Muscle layer of duodenum (tissue), 2 donors: Measurements from ENCODE around the gene GAS7.

Experiments
- H3K27ac ChIP-seq: one replicate; pipeline ENCODE4 v1.7.0; 2013; ENCODE audit warnings: mild to moderate bottlenecking, low read length
- H3K27me3 ChIP-seq: one replicate; pipeline ENCODE4 v1.7.0; 2013; ENCODE audit warnings: low read depth, mild to moderate bottlenecking, control low read depth, low read length
- H3K36me3 ChIP-seq, 2 donors: one replicate each; pipeline ENCODE4 v1.7.0; 2013; ENCODE audit warnings: low read length in 2 of 2, control low read depth in 1 of 2, mild to moderate bottlenecking in 1 of 2; ENCODE audit not compliant: insufficient read depth in 2 of 2, control insufficient read depth in 1 of 2
- H3K4me1 ChIP-seq, 2 donors: one replicate each; pipeline ENCODE4 v1.7.0; 2013; ENCODE audit warnings: low read length in 2 of 2, mild to moderate bottlenecking in 2 of 2, control low read depth in 1 of 2, moderate library complexity in 1 of 2; ENCODE audit not compliant: insufficient read depth in 2 of 2, control insufficient read depth in 1 of 2
- H3K4me3 ChIP-seq, 2 donors: one replicate each; pipeline ENCODE4 v1.7.0; 2013; ENCODE audit warnings: low read length in 2 of 2, low read depth in 1 of 2, mild to moderate bottlenecking in 1 of 2
- H3K9me3 ChIP-seq, 2 donors: one replicate each; pipeline ENCODE4 v1.7.0; 2013; ENCODE audit warnings: low read length in 2 of 2, control low read depth in 1 of 2, mild to moderate bottlenecking in 1 of 2; ENCODE audit not compliant: control insufficient read depth in 1 of 2
- donor health status: healthy.

The GAS7 gene

DNA sequence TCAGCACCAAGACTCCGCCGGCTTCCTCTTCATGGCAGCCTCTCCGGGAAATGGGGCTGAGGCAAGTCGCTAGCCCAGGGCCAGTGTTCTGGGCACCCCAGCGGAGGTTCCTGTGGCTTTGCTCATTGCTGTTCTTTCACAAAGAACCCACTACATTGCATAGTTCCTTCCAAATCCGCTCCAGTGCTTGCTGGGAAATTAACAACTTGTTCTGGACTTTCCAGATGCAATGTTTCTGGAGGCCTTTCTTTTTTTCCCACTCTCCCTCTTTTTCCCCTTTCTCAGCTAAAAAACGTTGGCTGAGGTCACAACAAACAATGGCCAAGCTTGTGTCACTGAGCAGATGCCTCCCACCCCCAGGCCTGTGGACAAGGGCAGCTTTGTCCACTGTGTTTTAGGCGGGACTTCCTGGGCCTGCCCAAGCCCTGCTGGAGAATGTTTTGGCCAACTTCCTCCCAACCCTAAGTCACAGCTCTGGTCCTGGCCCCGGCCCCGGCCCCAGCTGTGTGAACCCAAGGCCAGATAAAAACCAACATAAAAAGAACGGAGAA, 161.8 kb downstream of the GAS7 start:
- no peaks in the 10 kb centered on the region for H3K9me3 ChIP-seq
- peaks cover 3 to 14% of the 10 kb centered on the region in 2 donors for H3K4me1 ChIP-seq
- H3K27ac ChIP-seq = peak overlapping the region; percentile 85
- H3K36me3 ChIP-seq = no peaks in the 10 kb centered on the region
- H3K4me3 ChIP-seq = peak overlapping the region; percentile 56 to 66
- H3K27me3 ChIP-seq = no peaks in the 10 kb centered on the region

DNA sequence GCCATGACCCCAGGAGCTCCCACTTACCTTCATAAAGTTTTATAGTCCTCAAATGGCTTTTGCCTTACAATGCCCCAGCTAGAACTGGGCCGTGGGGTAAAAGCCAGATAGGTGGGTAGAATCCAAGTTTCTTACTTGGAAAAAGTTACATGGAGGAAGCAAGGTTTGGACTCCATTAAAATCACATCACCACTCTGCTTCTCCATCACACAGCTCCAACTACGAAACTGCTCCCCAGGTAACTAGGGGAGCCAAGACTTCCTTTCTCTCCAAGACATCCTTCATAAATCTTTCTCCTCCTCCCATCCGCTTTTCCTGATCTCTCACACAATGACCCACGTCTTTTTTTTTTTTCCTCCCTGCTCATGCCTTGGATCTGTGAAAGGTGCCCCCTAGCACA, 162.5 kb downstream of the GAS7 start:
- Histone ChIP-seq H3K4me3 (peak overlapping the region; percentile 56 to 66), H3K9me3 (no peaks in the 10 kb centered on the region), H3K4me1 (peaks cover 3 to 14% of the 10 kb centered on the region in 2 donors), H3K27ac (peak overlapping the region; percentile 85), H3K27me3 (no peaks in the 10 kb centered on the region), H3K36me3 (no peaks in the 10 kb centered on the region)

- no peaks in the 10 kb centered on the region for H3K9me3 ChIP-seq
- H3K36me3 ChIP-seq = peaks cover 0 to 4% of the 10 kb centered on the region in 2 donors
- H3K4me1 ChIP-seq = peaks cover 3 to 14% of the 10 kb centered on the region in 2 donors
- no peaks in the 10 kb centered on the region for H3K27me3 ChIP-seq
- peak overlapping the region; percentile 56 to 66 for H3K4me3 ChIP-seq
- H3K27ac ChIP-seq = peak overlapping the region; percentile 49
Observed at GRCh38 chr17:10034719-10035475, 163.5 kb downstream of the GAS7 start.

- Histone ChIP-seq H3K27me3 (no peaks in the 10 kb centered on the region), H3K4me3 (peak overlapping the region; percentile 10 to 44), H3K27ac (peak overlapping the region; percentile 23), H3K36me3 (peaks cover 0 to 5% of the 10 kb centered on the region in 2 donors), H3K9me3 (no peaks in the 10 kb centered on the region), H3K4me1 (peaks cover 3 to 14% of the 10 kb centered on the region in 2 donors)
Observed at GRCh38 chr17:10033959-10034358, 164.4 kb downstream of the GAS7 start.

- Histone ChIP-seq H3K9me3 (no peaks in the 10 kb centered on the region), H3K4me1 (peaks cover 3 to 18% of the 10 kb centered on the region in 2 donors), H3K4me3 (peak overlapping the region; percentile 10 to 44), H3K36me3 (peaks cover 0 to 5% of the 10 kb centered on the region in 2 donors), H3K27me3 (no peaks in the 10 kb centered on the region), H3K27ac (peak overlapping the region; percentile 23)
Observed at GRCh38 chr17:10033449-10033848, 165.0 kb downstream of the GAS7 start.

- no peaks in the 10 kb centered on the region for H3K27me3 ChIP-seq
- H3K27ac ChIP-seq = peak overlapping the region; percentile 23
- H3K4me1 ChIP-seq = peaks cover 3 to 23% of the 10 kb centered on the region in 2 donors
Observed at GRCh38 chr17:10032118-10032852, 166.1 kb downstream of the GAS7 start.

GRCh38 chr17:10031606-10032005, 166.8 kb downstream of the GAS7 start:
- Histone ChIP-seq H3K4me3 (peak overlapping the region in 1 of 2 donors; percentile 9), H3K27me3 (no peaks in the 10 kb centered on the region), H3K9me3 (no peaks in the 10 kb centered on the region), H3K4me1 (peaks cover 5 to 29% of the 10 kb centered on the region in 2 donors), H3K36me3 (peaks cover 0 to 5% of the 10 kb centered on the region in 2 donors), H3K27ac (peak overlapping the region; percentile 14)

More at GRCh38 chr17:10032118-10032852, 166.1 kb downstream of the GAS7 start:
- H3K4me3 ChIP-seq = peak overlapping the region in 1 of 2 donors; percentile 9
- peaks cover 0 to 5% of the 10 kb centered on the region in 2 donors for H3K36me3 ChIP-seq
- H3K9me3 ChIP-seq = no peaks in the 10 kb centered on the region

DNA sequence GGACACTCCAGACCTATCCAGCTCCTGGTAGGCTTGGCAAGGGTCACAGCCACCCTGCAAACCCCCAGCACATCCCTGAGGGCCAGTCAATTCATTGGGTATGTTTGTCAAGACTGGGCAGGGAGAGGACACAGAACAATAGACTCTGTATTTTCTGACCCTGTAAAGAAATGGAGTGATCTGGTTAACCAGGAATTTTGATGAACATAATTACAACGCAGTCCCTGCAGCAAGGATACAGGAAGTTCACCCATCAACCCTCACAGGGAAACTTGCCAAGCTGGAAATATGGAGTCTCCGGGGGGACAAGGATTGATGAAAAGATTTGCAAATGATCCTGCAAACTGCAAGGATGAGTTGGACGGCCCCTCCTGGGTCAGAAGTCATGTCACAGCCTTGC, 167.3 kb downstream of the GAS7 start:
- Histone ChIP-seq H3K4me1 (peaks cover 6 to 30% of the 10 kb centered on the region in 2 donors), H3K4me3 (peak overlapping the region in 1 of 2 donors; percentile 9), H3K27me3 (no peaks in the 10 kb centered on the region)

GRCh38 chr17:10029129-10029528, 169.3 kb downstream of the GAS7 start:
- H3K36me3 ChIP-seq = peaks cover 0 to 5% of the 10 kb centered on the region in 2 donors
- H3K4me1 ChIP-seq = peaks cover 6 to 19% of the 10 kb centered on the region in 2 donors
- no peaks in the 10 kb centered on the region for H3K27me3 ChIP-seq
- H3K4me3 ChIP-seq = no peak overlapping the region
- no peaks in the 10 kb centered on the region for H3K9me3 ChIP-seq
- no peak overlapping the region for H3K27ac ChIP-seq

More for the DNA sequence above, 167.3 kb downstream of the GAS7 start:
- Histone ChIP-seq H3K9me3 (no peaks in the 10 kb centered on the region), H3K27ac (no peak overlapping the region), H3K36me3 (peaks cover 0 to 5% of the 10 kb centered on the region in 2 donors)

DNA sequence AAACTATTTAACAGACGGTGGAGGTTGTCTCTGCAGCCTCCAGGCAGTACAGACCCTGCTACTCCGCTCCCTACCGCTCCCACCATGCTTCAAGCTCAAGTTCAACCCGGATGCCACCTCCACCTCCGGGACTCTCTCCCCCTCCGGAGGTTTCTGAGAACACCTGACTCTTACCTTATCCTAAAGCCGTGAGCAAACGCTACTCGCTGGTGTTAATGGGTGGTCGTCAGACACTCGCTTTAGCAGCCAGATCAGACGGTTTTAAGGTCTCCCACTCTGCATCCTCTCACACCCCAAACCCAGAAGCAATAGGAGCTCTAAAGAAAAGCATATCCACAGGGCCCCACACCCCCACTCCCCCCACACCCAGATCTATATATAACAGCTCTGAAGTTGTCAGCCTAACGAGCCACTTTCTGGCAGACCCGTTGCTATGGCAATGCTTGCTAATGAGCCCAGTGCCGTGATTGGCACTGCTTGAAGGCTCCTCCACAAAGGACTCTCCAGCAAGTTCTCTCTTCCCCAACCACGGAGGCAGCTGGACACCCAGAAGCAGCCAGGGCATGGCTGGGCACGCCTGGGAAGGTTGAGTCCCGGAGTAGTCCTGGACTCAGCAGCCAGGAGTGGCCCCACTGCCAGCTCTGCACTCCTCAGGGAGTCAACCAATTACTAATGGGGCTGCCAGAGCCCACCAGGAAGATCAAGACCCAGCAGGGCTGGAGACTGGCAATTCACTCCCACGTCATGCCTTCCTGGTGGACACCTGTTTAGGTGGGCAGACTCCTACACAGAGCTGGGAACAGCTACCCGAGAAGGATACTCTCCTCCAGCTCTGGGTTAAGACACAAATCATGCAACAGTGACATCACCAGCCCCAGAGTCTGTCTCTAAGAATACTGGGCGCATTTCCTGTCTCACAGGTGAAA, 172.2 kb downstream of the GAS7 start:
- Histone ChIP-seq H3K4me1 (peaks cover 6 to 19% of the 10 kb centered on the region in 2 donors), H3K27ac (no peak overlapping the region), H3K9me3 (no peaks in the 10 kb centered on the region), H3K36me3 (peaks cover 0 to 5% of the 10 kb centered on the region in 2 donors), H3K27me3 (no peaks in the 10 kb centered on the region), H3K4me3 (peak overlapping the region in 1 of 2 donors; percentile 15)
